T-helper 1 cell treated with Interleukin-12 subunit alpha and Interleukin-12 subunit beta and Interleukin-4 antibody, amounts not matched to agents 30 ng/mL and 1 ng/mL, for 36 hours (primary cell): ENCODE data around the gene MFSD12. TPM values are rescaled to one million over a fixed set of nuclear protein-coding genes. Genes with fewer than 3 reads are reported as not detected.
"Not testable (repeated sequence)": the region's sequence is repeated elsewhere in the genome, so short reads cannot be mapped to it uniquely, and the experiment has no call there.

Experiments
- intact Hi-C: fragments of 100-400 bp; cut with micrococcal nuclease; formaldehyde crosslinking; loops from one replicate; pipeline ENCODE4 v1.15.1; 2024
- total RNA-seq: library from RNA; stranded (reverse); gene quantifications from 2 replicates; pipeline ENCODE4 v1.2.3, GENCODE V29; 2022

Gene MFSD12
- total RNA-seq, 1 donor from 2014 or later, result 89.0 TPM

GRCh38 chr19:3538965-3539755 lies 18.2 kb downstream of the MFSD12 start, which contains the start of gene TEKTIP1:
TEKTIP1 (plus strand) TSS chr19:3539174; CDS start chr19:3539178, 4 bp downstream.
- intact Hi-C loops, result no loop called here

- intact Hi-C loops, result no loop called here
Observed at GRCh38 chr19:3538258-3538929, 19.0 kb downstream of the MFSD12 start.

GRCh38 chr19:3537438-3538240 lies 19.7 kb downstream of the MFSD12 start:
- intact Hi-C loops, result no loop called here

DNA sequence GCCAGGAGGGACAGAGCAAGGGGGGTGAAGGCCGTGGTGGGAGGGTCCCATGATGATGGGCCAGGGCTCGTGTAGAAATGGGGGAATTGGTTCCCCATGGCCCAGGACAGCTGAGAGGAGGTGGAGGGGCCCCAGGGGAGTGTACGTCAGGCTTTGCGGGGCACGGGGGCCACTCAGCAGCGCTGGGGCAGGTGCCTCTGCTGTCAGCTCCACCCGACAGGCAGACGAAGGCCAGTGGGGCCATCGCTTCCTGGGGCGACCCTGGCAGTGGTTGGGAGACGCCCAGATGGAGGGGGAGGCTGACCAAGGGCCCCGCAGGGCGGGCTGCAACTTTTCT lies 20.3 kb downstream of the MFSD12 start:
- intact Hi-C loops, result no loop called here

- intact Hi-C loops, result no loop called here
Observed at GRCh38 chr19:3536429-3537100, 20.8 kb downstream of the MFSD12 start.

GRCh38 chr19:3535981-3536380 lies 21.4 kb downstream of the MFSD12 start:
- intact Hi-C loops, result no loop called here

DNA sequence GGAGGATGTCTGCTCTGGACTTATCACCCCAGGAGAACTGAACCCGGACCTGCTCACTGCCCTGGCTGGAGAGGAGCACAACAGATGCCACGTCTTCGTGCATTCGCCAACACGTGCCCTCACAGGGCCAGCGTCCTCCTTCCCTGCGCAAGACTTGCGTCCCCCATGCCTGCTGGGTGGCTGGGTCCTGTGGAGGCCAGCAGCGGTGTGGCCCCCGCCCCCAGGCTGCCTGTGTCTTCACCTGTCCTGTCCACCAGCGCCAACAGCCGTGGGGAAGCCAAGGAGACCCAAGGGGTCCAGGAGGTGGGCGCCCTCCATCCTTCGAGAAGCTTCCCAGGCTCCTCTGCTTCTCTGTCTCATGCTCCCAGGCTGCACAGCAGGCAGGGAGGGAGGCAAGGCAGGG lies 21.8 kb downstream of the MFSD12 start:
- intact Hi-C loops, result no loop called here

GRCh38 chr19:3535235-3535535 lies 22.2 kb downstream of the MFSD12 start:
- intact Hi-C loops, result no loop called here

- intact Hi-C loops, result no loop called here
Observed at GRCh38 chr19:3534375-3535234, 22.8 kb downstream of the MFSD12 start.

GRCh38 chr19:3533563-3534216 lies 23.7 kb downstream of the MFSD12 start:
- intact Hi-C loops, result no loop called here

DNA sequence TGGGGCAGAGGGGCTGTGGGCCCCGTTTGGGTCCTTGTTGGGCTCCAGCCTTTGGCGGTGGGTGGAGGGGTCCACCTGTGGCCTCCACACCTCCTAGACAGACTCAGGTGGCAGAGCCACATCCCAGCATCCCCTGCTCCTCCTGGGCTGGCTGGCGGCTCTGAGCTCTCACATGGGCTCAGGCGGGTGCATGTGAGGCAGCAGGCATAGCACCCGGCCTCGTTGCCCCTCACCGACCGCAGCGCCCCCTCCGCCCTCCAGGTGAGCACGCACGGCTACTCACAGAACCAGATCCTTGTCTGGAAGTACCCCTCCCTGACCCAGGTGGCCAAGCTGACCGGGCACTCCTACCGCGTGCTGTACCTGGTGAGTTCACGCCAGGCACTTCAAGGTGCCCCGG lies 24.4 kb downstream of the MFSD12 start:
- intact Hi-C loops, result no loop called here

DNA sequence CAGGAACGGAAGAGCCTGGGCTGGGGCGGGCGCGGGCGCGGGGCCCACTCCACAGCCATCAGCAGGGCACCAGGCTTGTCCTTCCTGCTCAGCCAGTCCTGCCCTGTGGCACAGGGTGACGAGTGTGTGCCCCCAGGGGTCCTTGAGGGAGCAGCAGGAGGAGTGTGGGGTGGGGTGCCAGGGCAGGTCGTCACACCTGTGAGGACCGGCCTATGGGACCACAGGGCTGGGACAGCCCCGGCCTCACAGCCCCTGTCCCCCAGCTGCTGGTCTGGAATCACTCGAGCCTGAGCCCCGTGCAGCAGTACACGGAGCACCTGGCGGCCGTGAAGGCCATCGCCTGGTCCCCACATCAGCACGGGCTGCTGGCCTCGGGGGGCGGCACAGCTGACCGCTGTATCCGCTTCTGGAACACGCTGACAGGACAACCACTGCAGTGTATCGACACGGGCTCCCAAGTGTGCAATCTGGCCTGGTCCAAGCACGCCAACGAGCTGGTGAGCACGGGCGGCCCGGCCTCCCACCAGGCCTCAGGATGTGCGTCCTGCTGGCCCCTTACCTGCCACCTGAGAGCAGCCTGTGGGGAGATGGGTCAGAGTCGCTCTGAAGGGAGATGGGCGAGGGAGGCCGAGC lies 25.1 kb downstream of the MFSD12 start:
- intact Hi-C loops, result no loop called here

DNA sequence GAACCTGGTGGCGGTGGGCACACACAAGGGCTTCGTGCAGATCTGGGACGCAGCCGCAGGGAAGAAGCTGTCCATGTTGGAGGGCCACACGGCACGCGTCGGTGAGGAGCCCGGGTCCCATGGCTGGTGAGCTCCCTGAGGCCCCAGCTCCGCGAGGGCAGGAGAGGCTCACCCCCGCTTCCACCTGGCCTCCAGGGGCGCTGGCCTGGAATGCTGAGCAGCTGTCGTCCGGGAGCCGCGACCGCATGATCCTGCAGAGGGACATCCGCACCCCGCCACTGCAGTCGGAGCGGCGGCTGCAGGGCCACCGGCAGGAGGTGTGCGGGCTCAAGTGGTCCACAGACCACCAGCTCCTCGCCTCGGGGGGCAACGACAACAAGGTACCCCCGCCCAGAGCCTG lies 25.7 kb downstream of the MFSD12 start:
- intact Hi-C loops, result no loop called here

- intact Hi-C loops, result no loop called here
Observed at GRCh38 chr19:3530389-3530788, 27.0 kb downstream of the MFSD12 start.

DNA sequence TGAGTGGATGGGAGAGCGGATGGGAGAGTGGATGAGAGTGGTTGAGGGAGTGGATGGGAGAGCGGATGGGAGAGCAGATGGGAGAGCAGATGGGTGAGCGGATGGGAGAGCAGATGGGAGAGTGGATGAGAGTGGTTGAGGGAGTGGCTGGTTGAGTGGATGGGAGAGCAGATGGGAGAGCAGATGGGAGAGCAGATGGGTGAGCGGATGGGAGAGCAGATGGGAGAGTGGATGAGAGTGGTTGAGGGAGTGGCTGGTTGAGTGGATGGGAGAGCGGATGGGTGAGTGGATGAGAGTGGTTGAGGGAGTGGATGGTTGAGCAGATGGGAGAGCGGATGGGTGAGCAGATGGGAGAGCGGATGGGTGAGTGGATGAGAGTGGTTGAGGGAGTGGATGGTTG lies 28.1 kb downstream of the MFSD12 start:
- intact Hi-C loops, result not testable (repeated sequence)

GRCh38 chr19:3528539-3529211 lies 28.7 kb downstream of the MFSD12 start:
- intact Hi-C loops, result no loop called here

- intact Hi-C loops, result no loop called here
Observed at GRCh38 chr19:3528080-3528479, 29.3 kb downstream of the MFSD12 start.

DNA sequence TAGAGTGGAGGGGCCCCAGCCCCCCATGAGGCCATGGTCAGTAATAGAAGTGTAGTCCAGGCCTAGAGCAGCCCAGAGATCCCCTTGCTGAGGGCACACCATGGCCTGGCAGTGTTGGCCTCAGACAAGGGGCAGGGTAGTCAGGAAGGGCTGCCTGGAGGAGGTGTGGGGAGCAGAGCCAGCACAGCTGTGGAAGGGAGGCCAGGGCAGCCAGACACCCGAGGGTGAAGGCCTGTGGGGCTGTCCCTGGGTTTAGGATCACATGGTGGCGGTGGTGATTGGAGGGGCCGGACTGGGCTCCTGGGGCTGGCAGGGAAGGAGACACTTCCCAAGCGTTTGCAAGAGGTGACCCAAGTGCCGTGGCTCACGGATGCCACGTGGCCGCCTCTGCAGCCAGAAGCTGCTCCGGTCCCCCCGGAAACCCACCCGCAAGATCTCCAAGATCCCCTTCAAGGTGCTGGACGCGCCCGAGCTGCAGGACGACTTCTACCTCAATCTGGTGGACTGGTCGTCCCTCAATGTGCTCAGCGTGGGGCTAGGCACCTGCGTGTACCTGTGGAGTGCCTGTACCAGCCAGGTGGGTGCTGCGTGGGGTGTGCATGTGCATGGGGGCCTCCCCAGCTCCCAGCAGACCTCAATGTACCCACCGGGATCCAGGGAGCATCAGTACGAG lies 30.0 kb downstream of the MFSD12 start:
- intact Hi-C loops, result no loop called here
